CD14-positive monocyte (primary cell): ENCODE measurements around the gene WTIP. TPM values are rescaled to one million over a fixed set of nuclear protein-coding genes. Genes with fewer than 3 reads are reported as not detected.

Experiments
- DNase-seq, 3 donors: peaks; one replicate each; pipeline ENCODE4 v3.0.0-alpha.2; 2011 to 2022
- H2AFZ ChIP-seq: 2 replicates; pipeline ENCODE4 v1.6.0; 2012; ENCODE audit warnings: mild to moderate bottlenecking, low read depth, low read length, inconsistent platforms; ENCODE audit not compliant: insufficient read depth, poor library complexity, severe bottlenecking
- H3K27ac ChIP-seq, 2 donors: 1 replicate in 1 of 2; 2 replicates in 1 of 2; pipeline ENCODE4 v1.5.1; 2012 to 2013; ENCODE audit warnings: low read length in 2 of 2, control low read depth in 1 of 2, inconsistent platforms in 1 of 2, low read depth in 1 of 2, mild to moderate bottlenecking in 1 of 2
- H3K27me3 ChIP-seq, 2 donors: one replicate each; pipeline versions ENCODE4 v1.6.0 to v1.6.1; 2011 to 2013; ENCODE audit warnings: low read length in 2 of 2; ENCODE audit not compliant: control insufficient read depth in 2 of 2, insufficient read depth in 2 of 2
- H3K36me3 ChIP-seq, 2 donors: replicated peaks in 1 of 2; 1 replicate in 1 of 2; 2 replicates in 1 of 2; pipeline versions ENCODE4 v1.5.1 to v1.6.1; 2012 to 2013; ENCODE audit warnings: low read length in 2 of 2, control low read depth in 1 of 2, inconsistent platforms in 1 of 2, mild to moderate bottlenecking in 1 of 2; ENCODE audit not compliant: insufficient read depth in 2 of 2, control insufficient read depth in 1 of 2
- H3K4me1 ChIP-seq, 2 donors: 1 replicate in 1 of 2; 2 replicates in 1 of 2; pipeline versions ENCODE4 v1.5.1 to v1.6.1; 2012 to 2013; ENCODE audit warnings: low read length in 2 of 2, control low read depth in 1 of 2, inconsistent platforms in 1 of 2, mild to moderate bottlenecking in 1 of 2, moderate library complexity in 1 of 2; ENCODE audit not compliant: insufficient read depth in 2 of 2, control insufficient read depth in 1 of 2
- H3K4me2 ChIP-seq: replicated peaks from 2 replicates; pipeline ENCODE3; 2012; ENCODE audit warnings: low read length, moderate library complexity, mild to moderate bottlenecking; ENCODE audit not compliant: poor library complexity, severe bottlenecking; ENCODE audit errors: extremely low read depth
- H3K4me3 ChIP-seq, 3 experiments: fragments of 200-600 bp in 1 of 3; sonication (generic) in 1 of 3; replicated peaks in 1 of 3; 1 replicate in 2 of 3; 2 replicates in 1 of 3; pipeline ENCODE4 v1.5.1; 2011 to 2013; ENCODE audit warnings: low read length in 3 of 3, mild to moderate bottlenecking in 3 of 3, control low read depth in 2 of 3, low read depth in 2 of 3, inconsistent platforms in 1 of 3, moderate library complexity in 1 of 3
- H3K79me2 ChIP-seq: 2 replicates; pipeline ENCODE4 v1.6.0; 2012; ENCODE audit warnings: mild to moderate bottlenecking, control low read depth, inconsistent platforms, low read length, moderate library complexity; ENCODE audit not compliant: insufficient read depth
- H3K9ac ChIP-seq: 2 replicates; pipeline ENCODE4 v1.6.0; 2017; ENCODE audit warnings: low read length, mild to moderate bottlenecking; ENCODE audit not compliant: insufficient read depth, poor library complexity, severe bottlenecking
- H3K9me3 ChIP-seq, 2 donors: replicated peaks in 1 of 2; 1 replicate in 1 of 2; 2 replicates in 1 of 2; pipeline versions ENCODE4 v1.5.1 to v1.6.1; 2012 to 2013; ENCODE audit warnings: low read length in 2 of 2, control low read depth in 1 of 2; ENCODE audit not compliant: control insufficient read depth in 1 of 2, insufficient read depth in 1 of 2
- H4K20me1 ChIP-seq: 2 replicates; pipeline ENCODE4 v1.6.0; 2012; ENCODE audit warnings: mild to moderate bottlenecking, low read length, control low read depth, moderate library complexity; ENCODE audit not compliant: insufficient read depth
- H3K27ac Mint-ChIP-seq, 7 donors: one replicate each; pipeline ENCODE4 v1.8.0; 2020; ENCODE audit warnings: mild to moderate bottlenecking in 7 of 7, mixed read lengths in 7 of 7, moderate library complexity in 6 of 7, inconsistent platforms in 2 of 7
- H3K27me3 Mint-ChIP-seq, 3 donors: one replicate each; pipeline ENCODE4 v1.8.0; 2021 to 2022; ENCODE audit warnings: low read depth in 3 of 3, mild to moderate bottlenecking in 3 of 3, mixed read lengths in 3 of 3, moderate library complexity in 3 of 3, inconsistent platforms in 1 of 3
- H3K36me3 Mint-ChIP-seq, 2 donors: one replicate each; pipeline ENCODE4 v1.8.0; 2020; ENCODE audit warnings: mixed read lengths in 2 of 2, inconsistent platforms in 1 of 2, mild to moderate bottlenecking in 1 of 2
- H3K4me1 Mint-ChIP-seq: one replicate; pipeline ENCODE4 v1.8.0; 2020; ENCODE audit warnings: mild to moderate bottlenecking, mixed read lengths
- H3K4me3 Mint-ChIP-seq, 2 donors: one replicate each; pipeline ENCODE4 v1.8.0; 2020; ENCODE audit warnings: mild to moderate bottlenecking in 2 of 2, mixed read lengths in 2 of 2, moderate library complexity in 1 of 2
- H3K9me3 Mint-ChIP-seq, 7 donors: one replicate each; pipeline ENCODE4 v1.8.0; 2020 to 2022; ENCODE audit warnings: mixed read lengths in 7 of 7, mild to moderate bottlenecking in 6 of 7, moderate library complexity in 6 of 7, inconsistent platforms in 2 of 7
- CTCF ChIP-seq: fragments of 200-600 bp; IDR thresholded peaks from one replicate; pipeline ENCODE4 v1.8.0; 2022; ENCODE audit warnings: antibody characterized with exemption, mild to moderate bottlenecking
- WGBS: methylation state at CpG from one replicate; pipeline ENCODE4 v1.1.5; 2013; ENCODE audit warnings: missing lambda C conversion rate; ENCODE audit not compliant: insufficient coverage; 5-methylcytosine and 5-hydroxymethylcytosine counted together
- intact Hi-C, 2 donors: fragments of 100-400 bp; cut with micrococcal nuclease; formaldehyde crosslinking; loops; one replicate each; pipeline versions ENCODE4 v1.15.0 to v1.15.1; 2023
- polyA plus RNA-seq, 3 donors: library from polyadenylated mRNA; depleted of rRNA in 1 of 3; unstranded in 2 of 3; stranded (reverse) in 1 of 3; fragments of 300-500 nt in 2 of 3; fragments of >200 nt in 1 of 3; fragmentation: Illumina TruSeq in 2 of 3; gene quantifications; 1 replicate in 2 of 3; 2 replicates in 1 of 3; pipeline ENCODE4 v1.2.3, GENCODE V29; 2012 to 2021

WTIP gene
- polyA plus RNA-seq, 3 donors: 0.11 TPM; not detected in 2

- Mint-ChIP-seq H3K4me1 (no peaks in the 10 kb centered on the region), H3K9me3 (peaks cover 0 to 3% (median 0%) of the 10 kb centered on the region in 7 donors), H3K27ac (peak overlapping the region in 1 of 7 donors; percentile 30), H3K36me3 (no peaks in the 10 kb centered on the region), H3K27me3 (peaks cover 9 to 15% (median 13%) of the 10 kb centered on the region in 3 donors), H3K4me3 (no peak overlapping the region)
- Histone ChIP-seq H4K20me1 (no peaks in the 10 kb centered on the region), H3K36me3 (no peaks in the 10 kb centered on the region), H3K9ac (no peak overlapping the region), H3K27ac (no peak overlapping the region), H3K9me3 (no peaks in the 10 kb centered on the region), H3K79me2 (no peaks in the 10 kb centered on the region), H2AFZ (no peak overlapping the region), H3K27me3 (no peaks in the 10 kb centered on the region), H3K4me3 (no peak overlapping the region), H3K4me1 (no peaks in the 10 kb centered on the region), H3K4me2 (no peak overlapping the region)
- WGBS: 94% methylated on average over 15 of the region's 19 CpGs
- no peak for DNase-seq
- intact Hi-C loops: no loop called here
- TF ChIP-seq CTCF: no peak
Measured at GRCh38 chr19:34490141-34490766, 8.7 kb downstream of the WTIP start.

GRCh38 chr19:34493038-34493648 is 11.6 kb downstream of the WTIP start:
- 93% methylated on average over 22 of the region's 25 CpGs for WGBS
- Histone ChIP-seq H2AFZ (no peak overlapping the region), H3K4me2 (no peak overlapping the region), H3K4me3 (no peak overlapping the region), H3K4me1 (no peaks in the 10 kb centered on the region), H3K9me3 (no peaks in the 10 kb centered on the region), H3K79me2 (no peaks in the 10 kb centered on the region), H3K27me3 (no peaks in the 10 kb centered on the region), H3K27ac (no peak overlapping the region), H4K20me1 (no peaks in the 10 kb centered on the region), H3K9ac (no peak overlapping the region), H3K36me3 (no peaks in the 10 kb centered on the region)
- H3K4me3 Mint-ChIP-seq: no peak overlapping the region
- H3K9me3 Mint-ChIP-seq: peaks cover 0 to 3% (median 0%) of the 10 kb centered on the region in 7 donors
- intact Hi-C loops: no loop called here
- no peak for TF ChIP-seq CTCF
- no peak overlapping the region for H3K27ac Mint-ChIP-seq
- H3K4me1 Mint-ChIP-seq: no peaks in the 10 kb centered on the region
- H3K36me3 Mint-ChIP-seq: no peaks in the 10 kb centered on the region
- DNase-seq: no peak
- H3K27me3 Mint-ChIP-seq: peaks cover 7 to 12% (median 7%) of the 10 kb centered on the region in 3 donors
